Activated T-cell treated with anti-CD3 and anti-CD28 coated beads for 24 hours (primary cell): ENCODE measurements around the gene ARHGAP24.
"Not testable (repeated sequence)": the region's sequence is repeated elsewhere in the genome, so short reads cannot be mapped to it uniquely, and the experiment has no call there.

Experiments
- DNase-seq: peaks from one replicate; pipeline ENCODE4 v3.0.0-alpha.2; 2020; ENCODE audit warnings: low read depth

Gene ARHGAP24

GRCh38 chr4:85913931-85914694 is 439.2 kb downstream of the ARHGAP24 start:
- DNase-seq, result no peak

- DNase-seq, result not testable (repeated sequence)
These were observed 440.6 kb downstream of the ARHGAP24 start for GRCh38 chr4:85915570-85915969.

GRCh38 chr4:85919200-85919887 is 444.4 kb downstream of the ARHGAP24 start:
- DNase-seq, result no peak

- DNase-seq, result no peak
These were observed 450.1 kb downstream of the ARHGAP24 start for GRCh38 chr4:85925071-85925470.

GRCh38 chr4:85928775-85929591 is 454.0 kb downstream of the ARHGAP24 start:
- DNase-seq, result no peak

- DNase-seq, result no peak
These were observed 455.2 kb downstream of the ARHGAP24 start for GRCh38 chr4:85929961-85930665.

GRCh38 chr4:85932500-85933290 is 457.7 kb downstream of the ARHGAP24 start:
- DNase-seq, result no peak

- DNase-seq, result no peak
These were observed 458.3 kb downstream of the ARHGAP24 start for GRCh38 chr4:85933291-85933640.

- DNase-seq, result no peak
These were observed 462.6 kb downstream of the ARHGAP24 start for GRCh38 chr4:85937507-85937906.

GRCh38 chr4:85938062-85938461 is 463.1 kb downstream of the ARHGAP24 start:
- no peak for DNase-seq

- no peak for DNase-seq
These were observed 464.0 kb downstream of the ARHGAP24 start for GRCh38 chr4:85938902-85939301.

- no peak for DNase-seq
These were observed 464.6 kb downstream of the ARHGAP24 start for GRCh38 chr4:85939595-85939994.

GRCh38 chr4:85940151-85940550 is 465.2 kb downstream of the ARHGAP24 start:
- DNase-seq, result no peak

GRCh38 chr4:85942107-85942506 is 467.2 kb downstream of the ARHGAP24 start:
- DNase-seq, result no peak

GRCh38 chr4:85946821-85947220 is 471.9 kb downstream of the ARHGAP24 start:
- DNase-seq, result no peak

GRCh38 chr4:85951099-85951498 is 476.1 kb downstream of the ARHGAP24 start:
- no peak for DNase-seq

- DNase-seq, result no peak
These were observed 477.6 kb downstream of the ARHGAP24 start for GRCh38 chr4:85952528-85952927.

GRCh38 chr4:85952972-85953650 is 478.2 kb downstream of the ARHGAP24 start:
- DNase-seq, result no peak

GRCh38 chr4:85953651-85954018 is 478.7 kb downstream of the ARHGAP24 start:
- DNase-seq, result no peak

- DNase-seq, result no peak
These were observed 480.8 kb downstream of the ARHGAP24 start for GRCh38 chr4:85955620-85956292.
